Gastrocnemius medialis (tissue), 4 donors: ENCODE data around the gene SPG7. TPM values are rescaled to one million over a fixed set of nuclear protein-coding genes. Genes with fewer than 3 reads are reported as not detected.
A peak's percentile ranks its signal among the peaks of the same experiment; 100 is the strongest.

Experiments used
- ATAC-seq, 2 donors: fragments of 150-250 bp; one replicate each; pipeline ENCODE4 v1.9.1; 2016
- DNase-seq, 2 donors: peaks; one replicate each; pipeline ENCODE4 v3.0.0-alpha.2; 2019
- H3K27ac ChIP-seq, 4 donors: fragments of 200-600 bp; sonication (generic); 1 replicate in 1 of 4; 2 replicates in 3 of 4; pipeline ENCODE4 v1.5.1; 2016 to 2018; ENCODE audit warnings: mild to moderate bottlenecking in 2 of 4, moderate library complexity in 1 of 4
- H3K27me3 ChIP-seq, 3 donors: fragments of 200-600 bp; sonication (generic) in 2 of 3; 1 replicate in 1 of 3; 2 replicates in 2 of 3; pipeline versions ENCODE4 v1.5.1 to v1.6.0; 2016 to 2019; ENCODE audit warnings: mild to moderate bottlenecking in 1 of 3, moderate library complexity in 1 of 3
- H3K36me3 ChIP-seq, 2 donors: fragments of 200-600 bp; sonication (generic) in 1 of 2; one replicate each; pipeline ENCODE4 v1.5.1; 2017 to 2018
- H3K4me1 ChIP-seq, 2 donors: fragments of 200-600 bp; sonication (generic) in 1 of 2; one replicate each; pipeline ENCODE4 v1.5.1; 2016 to 2017; ENCODE audit warnings: mild to moderate bottlenecking in 2 of 2
- H3K4me3 ChIP-seq, 4 donors: fragments of 200-600 bp; sonication (generic) in 3 of 4; 1 replicate in 1 of 4; 2 replicates in 3 of 4; pipeline ENCODE4 v1.5.1; 2016 to 2019; ENCODE audit warnings: mild to moderate bottlenecking in 2 of 4
- H3K9me3 ChIP-seq, 3 donors: fragments of 200-600 bp; sonication (generic) in 2 of 3; 1 replicate in 1 of 3; 2 replicates in 2 of 3; pipeline ENCODE4 v1.5.1; 2016 to 2019
- POLR2A ChIP-seq, 2 donors: fragments of 450-650 bp; IDR thresholded peaks; one replicate each; pipeline ENCODE4 v1.6.1; 2017; ENCODE audit warnings: antibody characterized with exemption in 2 of 2, mild to moderate bottlenecking in 2 of 2, moderate library complexity in 2 of 2
- in situ Hi-C, 4 donors: fragments of 200-750 bp; cut with MboI; loops; one replicate each; pipeline versions ENCODE4 v1.15.0 to v1.8.0; 2017; ENCODE audit warnings: low sequenced_read_pairs in 4 of 4
- intact Hi-C: fragments of 100-400 bp; cut with DNase I; formaldehyde crosslinking; loops from one replicate; pipeline ENCODE4 v1.15.1; 2023; ENCODE audit warnings: low total_unique reads
- total RNA-seq, 4 donors: library from RNA; depleted of rRNA; stranded (reverse); fragments of >200 nt; gene quantifications; one replicate each; pipeline versions ENCODE4 v1.1.0 to v1.2.3, GENCODE V29; 2016
- TF ChIP-seq, protein P1 (sequence below), 5 experiments: fragments of 450-650 bp in 3 of 5; fragments of 200-600 bp in 2 of 5; sonication (generic) in 2 of 5; IDR thresholded peaks in 4 of 5; conservative IDR thresholded peaks in 1 of 5; 1 replicate in 4 of 5; 2 replicates in 1 of 5; pipeline ENCODE4 v1.5.1; 2016 to 2019; ENCODE audit warnings: antibody characterized with exemption in 5 of 5, mild to moderate bottlenecking in 3 of 5, moderate library complexity in 3 of 5

The SPG7 gene
- total RNA-seq, 4 donors from 2014 or later: 67.7 to 117 (median 100.0) TPM

DNA sequence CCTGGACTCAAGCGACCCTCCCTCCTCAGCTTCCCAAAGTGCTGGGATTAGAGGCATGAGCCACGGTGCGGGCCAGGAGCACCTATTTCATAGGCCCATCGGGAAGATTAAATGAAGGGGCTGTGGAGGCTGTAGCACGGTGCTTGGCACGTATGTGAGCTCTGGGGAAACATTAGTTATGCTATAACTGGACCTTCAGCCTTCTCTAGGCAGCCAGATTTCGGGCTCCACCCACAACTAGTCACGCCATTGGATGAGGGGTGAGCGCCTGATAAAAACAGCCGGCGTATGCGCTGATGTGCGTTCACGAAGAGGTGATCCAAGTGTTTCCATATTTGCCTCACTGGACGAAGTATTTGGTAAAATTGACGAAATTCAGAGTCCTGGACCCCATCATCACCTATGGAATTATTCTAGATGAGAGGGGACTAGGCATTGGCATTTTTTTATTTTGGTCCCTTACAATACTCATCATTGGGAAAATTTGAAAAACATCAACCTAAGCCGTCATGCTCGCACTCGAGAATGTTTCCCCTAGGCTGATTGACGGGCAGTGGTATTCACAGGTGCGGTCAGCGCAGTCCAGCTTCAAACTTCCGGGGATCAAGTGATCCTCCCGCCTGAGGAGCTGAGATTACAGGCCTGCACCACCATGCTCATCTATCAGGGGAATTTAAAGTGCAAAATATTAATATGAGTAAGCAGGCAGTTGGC, 16.1 kb upstream of the SPG7 start:
- intact Hi-C loops (loop anchor here (2.0 to 5.0 kb wide), 2 partner anchors 70 to 191 kb away; partner anchors contain the start of gene RPL13), in situ Hi-C loops (no loop called here)
- H3K4me1 ChIP-seq: peaks cover 29 to 37% of the 10 kb centered on the region in 2 donors
- ATAC-seq (no peak), DNase-seq (peak in 1 of 2 donors; percentile 35)
- H3K36me3 ChIP-seq: no peaks in the 10 kb centered on the region
- H3K9me3 ChIP-seq: no peaks in the 10 kb centered on the region
- H3K27me3 ChIP-seq: no peaks in the 10 kb centered on the region
- H3K27ac ChIP-seq: peak overlapping the region; percentile 89 to 100 (median 98)
- H3K4me3 ChIP-seq: peak overlapping the region; percentile 76 to 96 (median 86)
- TF ChIP-seq, protein P1, sequence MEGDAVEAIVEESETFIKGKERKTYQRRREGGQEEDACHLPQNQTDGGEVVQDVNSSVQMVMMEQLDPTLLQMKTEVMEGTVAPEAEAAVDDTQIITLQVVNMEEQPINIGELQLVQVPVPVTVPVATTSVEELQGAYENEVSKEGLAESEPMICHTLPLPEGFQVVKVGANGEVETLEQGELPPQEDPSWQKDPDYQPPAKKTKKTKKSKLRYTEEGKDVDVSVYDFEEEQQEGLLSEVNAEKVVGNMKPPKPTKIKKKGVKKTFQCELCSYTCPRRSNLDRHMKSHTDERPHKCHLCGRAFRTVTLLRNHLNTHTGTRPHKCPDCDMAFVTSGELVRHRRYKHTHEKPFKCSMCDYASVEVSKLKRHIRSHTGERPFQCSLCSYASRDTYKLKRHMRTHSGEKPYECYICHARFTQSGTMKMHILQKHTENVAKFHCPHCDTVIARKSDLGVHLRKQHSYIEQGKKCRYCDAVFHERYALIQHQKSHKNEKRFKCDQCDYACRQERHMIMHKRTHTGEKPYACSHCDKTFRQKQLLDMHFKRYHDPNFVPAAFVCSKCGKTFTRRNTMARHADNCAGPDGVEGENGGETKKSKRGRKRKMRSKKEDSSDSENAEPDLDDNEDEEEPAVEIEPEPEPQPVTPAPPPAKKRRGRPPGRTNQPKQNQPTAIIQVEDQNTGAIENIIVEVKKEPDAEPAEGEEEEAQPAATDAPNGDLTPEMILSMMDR (IDR thresholded peaks at IDR 0.05 in 4 of 5, conservative IDR thresholded peaks at IDR 0.05 in 1 of 5): no peak
- TF ChIP-seq POLR2A (IDR thresholded peaks at IDR 0.05): no peak

DNA sequence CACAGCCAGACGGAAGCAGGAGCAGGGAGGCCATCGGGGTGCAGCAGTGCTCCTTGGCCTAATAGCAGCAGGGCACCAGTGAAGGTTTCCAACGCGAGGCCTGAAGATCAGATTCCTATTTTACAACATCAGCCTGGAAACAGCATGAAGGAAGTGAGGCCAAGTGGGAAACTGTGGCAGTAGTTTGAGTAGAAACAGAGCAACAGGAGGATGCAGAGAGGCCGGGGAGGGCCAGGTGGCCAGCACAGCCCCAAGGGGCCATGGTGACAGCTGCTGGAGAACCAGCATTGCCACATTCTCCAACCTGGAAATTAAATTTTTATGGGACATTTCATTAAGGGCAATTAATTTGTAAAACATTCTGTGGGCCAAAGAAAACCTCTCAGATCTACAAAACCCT, 14.4 kb upstream of the SPG7 start:
- intact Hi-C loops: loop anchor here (5.0 kb wide), 1 partner anchor 69 kb away; the partner anchor contains the start of gene RPL13
- Histone ChIP-seq H3K4me1 (peaks cover 17 to 21% of the 10 kb centered on the region in 2 donors), H3K36me3 (no peaks in the 10 kb centered on the region), H3K9me3 (no peaks in the 10 kb centered on the region), H3K27me3 (no peaks in the 10 kb centered on the region), H3K4me3 (no peak overlapping the region), H3K27ac (peak overlapping the region in 1 of 4 donors; percentile 100)
- in situ Hi-C loops: no loop called here
- TF ChIP-seq POLR2A (IDR thresholded peaks at IDR 0.05): no peak
- TF ChIP-seq, protein P1 (IDR thresholded peaks at IDR 0.05 in 4 of 5, conservative IDR thresholded peaks at IDR 0.05 in 1 of 5): no peak
- ATAC-seq (no peak), DNase-seq (no peak)

DNA sequence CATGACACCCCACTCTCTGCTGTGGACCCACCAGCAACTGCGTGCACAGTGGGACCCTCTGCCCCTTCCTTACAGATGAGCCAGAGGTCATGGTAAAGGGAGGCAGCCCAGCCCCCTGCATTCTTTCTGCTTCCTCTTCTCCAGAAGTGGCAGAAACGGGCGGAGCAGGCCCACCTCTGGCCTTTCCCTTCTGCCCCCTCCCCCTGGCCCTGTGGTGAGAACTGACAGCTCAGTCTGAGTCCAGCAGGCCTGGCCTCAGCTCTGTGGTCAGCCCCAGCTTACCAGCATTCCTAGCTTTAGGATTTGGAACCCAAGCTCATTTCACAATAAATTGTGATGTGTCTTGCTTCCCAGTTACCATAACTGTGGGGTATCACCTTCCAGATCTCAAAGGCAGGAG, 13.1 kb upstream of the SPG7 start:
- Histone ChIP-seq H3K4me1 (peaks cover 19% of the 10 kb centered on the region in 2 donors), H3K36me3 (no peaks in the 10 kb centered on the region), H3K27ac (no peak overlapping the region), H3K4me3 (no peak overlapping the region), H3K9me3 (no peaks in the 10 kb centered on the region), H3K27me3 (no peaks in the 10 kb centered on the region)
- in situ Hi-C loops: no loop called here
- intact Hi-C loops: no loop called here
- TF ChIP-seq, protein P1 (IDR thresholded peaks at IDR 0.05 in 4 of 5, conservative IDR thresholded peaks at IDR 0.05 in 1 of 5): no peak
- ATAC-seq: no peak
- no peak for DNase-seq

DNA sequence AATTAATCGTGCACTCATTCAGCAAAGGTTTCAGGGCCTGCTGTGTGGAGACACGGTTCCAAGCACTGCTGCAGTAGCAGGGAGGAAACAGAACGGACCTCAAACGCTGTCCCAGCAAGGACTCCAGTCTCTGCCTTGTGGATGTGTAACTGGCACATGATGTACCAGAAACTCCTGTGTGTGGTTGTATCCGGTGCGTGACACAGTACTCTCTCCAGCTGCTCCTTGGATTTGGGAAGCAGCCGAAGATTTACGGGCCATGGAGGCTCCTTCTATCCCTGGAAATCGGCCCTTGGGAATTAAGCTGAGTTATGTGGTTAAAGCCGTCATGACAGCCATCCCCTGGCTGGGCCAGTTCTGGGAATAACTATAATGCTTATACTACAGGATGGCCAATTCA, 9.4 kb upstream of the SPG7 start:
- DNase-seq (peak; percentile 46 to 63), ATAC-seq (peak; percentile 80 to 84)
- in situ Hi-C loops: no loop called here
- no peaks in the 10 kb centered on the region for H3K36me3 ChIP-seq
- H3K27me3 ChIP-seq: no peaks in the 10 kb centered on the region
- TF ChIP-seq, protein P1 (IDR thresholded peaks at IDR 0.05 in 4 of 5, conservative IDR thresholded peaks at IDR 0.05 in 1 of 5): no peak
- no peak for TF ChIP-seq POLR2A (IDR thresholded peaks at IDR 0.05)
- intact Hi-C loops: no loop called here
- H3K4me3 ChIP-seq: no peak overlapping the region
- H3K9me3 ChIP-seq: no peaks in the 10 kb centered on the region
- H3K27ac ChIP-seq: peak overlapping the region; percentile 13 to 53 (median 31)
- peaks cover 2 to 4% of the 10 kb centered on the region in 2 donors for H3K4me1 ChIP-seq
